ENCODE measurements around the gene KCNG1.
"Not testable (repeated sequence)": the region's sequence is repeated elsewhere in the genome, so short reads cannot be mapped to it uniquely, and the experiment has no call there.

The KCNG1 gene, protein sequence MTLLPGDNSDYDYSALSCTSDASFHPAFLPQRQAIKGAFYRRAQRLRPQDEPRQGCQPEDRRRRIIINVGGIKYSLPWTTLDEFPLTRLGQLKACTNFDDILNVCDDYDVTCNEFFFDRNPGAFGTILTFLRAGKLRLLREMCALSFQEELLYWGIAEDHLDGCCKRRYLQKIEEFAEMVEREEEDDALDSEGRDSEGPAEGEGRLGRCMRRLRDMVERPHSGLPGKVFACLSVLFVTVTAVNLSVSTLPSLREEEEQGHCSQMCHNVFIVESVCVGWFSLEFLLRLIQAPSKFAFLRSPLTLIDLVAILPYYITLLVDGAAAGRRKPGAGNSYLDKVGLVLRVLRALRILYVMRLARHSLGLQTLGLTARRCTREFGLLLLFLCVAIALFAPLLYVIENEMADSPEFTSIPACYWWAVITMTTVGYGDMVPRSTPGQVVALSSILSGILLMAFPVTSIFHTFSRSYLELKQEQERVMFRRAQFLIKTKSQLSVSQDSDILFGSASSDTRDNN

GRCh38 chr20:51022803-51023616 lies at the start of gene KCNG1:
Gene KCNG1, minus strand, starts transcription at chr20:51023107. Its CDS starts 12,769 bp downstream, at chr20:51010338.
- DNase-seq = peak; percentile 74

GRCh38 chr20:51070621-51071020 lies 47.7 kb upstream of the KCNG1 start:
- DNase-seq = no peak

GRCh38 chr20:51067792-51068191 lies 44.9 kb upstream of the KCNG1 start:
- no peak for DNase-seq

GRCh38 chr20:51065615-51066014 lies 42.7 kb upstream of the KCNG1 start:
- DNase-seq = no peak

- no peak for DNase-seq
These were observed 41.2 kb upstream of the KCNG1 start for GRCh38 chr20:51064137-51064536.

DNA sequence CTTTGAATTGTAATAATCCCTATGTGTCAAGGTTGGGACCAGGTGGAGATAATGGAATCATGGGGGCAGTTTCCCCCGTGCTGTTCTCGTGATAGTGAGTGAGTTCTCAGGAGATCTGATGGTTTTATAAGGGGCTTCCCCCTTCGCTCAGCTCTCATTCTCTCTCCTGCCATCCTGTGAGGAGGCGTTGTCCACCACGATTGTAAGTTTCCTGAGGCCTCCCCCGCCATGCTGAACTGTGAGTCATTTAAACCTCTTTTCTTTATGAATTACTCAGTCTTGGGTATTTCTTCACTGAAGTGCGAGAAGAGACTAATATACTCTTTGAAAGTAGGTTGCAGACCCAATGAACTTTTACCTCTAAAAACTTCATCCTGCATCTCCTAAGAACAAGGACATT lies 39.2 kb upstream of the KCNG1 start:
- no peak for DNase-seq

DNA sequence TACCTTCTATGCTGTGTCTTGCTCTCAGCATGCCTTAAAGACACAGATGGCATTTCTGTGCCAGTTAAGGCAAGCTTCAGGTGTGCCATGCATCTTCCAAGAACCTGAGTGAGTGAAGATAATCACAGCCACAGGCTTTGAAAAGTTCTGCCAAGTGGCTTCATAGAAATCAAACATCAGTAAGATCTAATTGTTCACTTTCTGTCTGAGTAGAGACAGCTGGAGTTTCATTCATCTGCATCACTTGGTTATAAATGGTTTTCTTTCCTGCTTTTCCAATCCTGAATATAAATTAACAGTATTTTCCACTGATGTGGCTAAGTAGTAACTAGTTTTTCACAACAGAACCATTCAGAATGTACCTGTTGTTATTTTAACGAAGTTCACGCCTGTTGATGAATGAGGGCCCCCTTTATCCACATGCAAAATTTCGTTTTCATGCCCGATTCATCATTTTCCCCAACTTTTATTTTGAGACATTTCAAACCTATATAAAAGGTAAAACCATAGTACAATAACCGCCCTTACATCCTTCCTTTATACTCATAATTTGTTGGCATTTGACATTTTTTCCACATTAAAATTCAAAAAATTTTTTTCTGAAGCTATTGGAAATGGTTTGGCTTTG lies 38.6 kb upstream of the KCNG1 start:
- no peak for DNase-seq

DNA sequence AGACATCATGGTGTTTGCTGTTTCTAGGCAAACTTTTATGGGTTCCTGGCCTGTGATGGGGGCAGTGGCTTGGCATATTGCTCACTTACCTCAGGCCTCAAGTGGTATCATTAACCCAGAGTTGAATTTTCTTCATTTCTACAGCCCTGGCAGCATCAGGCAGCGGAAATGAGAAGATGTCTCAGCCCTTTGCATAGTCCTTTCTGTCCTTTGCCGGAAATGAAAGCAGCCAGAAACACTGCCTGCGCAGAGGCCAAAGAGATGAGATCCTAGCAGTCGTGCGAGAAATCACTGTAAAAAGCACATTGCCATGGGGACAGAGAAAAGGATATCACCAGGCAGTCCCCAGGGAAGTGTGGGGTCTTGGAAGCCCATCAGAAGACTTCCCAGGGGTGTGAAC lies 37.4 kb upstream of the KCNG1 start:
- DNase-seq = no peak

- DNase-seq = no peak
These were observed 37.0 kb upstream of the KCNG1 start for GRCh38 chr20:51059862-51060261.

- DNase-seq = no peak
These were observed 35.1 kb upstream of the KCNG1 start for GRCh38 chr20:51058017-51058416.

DNA sequence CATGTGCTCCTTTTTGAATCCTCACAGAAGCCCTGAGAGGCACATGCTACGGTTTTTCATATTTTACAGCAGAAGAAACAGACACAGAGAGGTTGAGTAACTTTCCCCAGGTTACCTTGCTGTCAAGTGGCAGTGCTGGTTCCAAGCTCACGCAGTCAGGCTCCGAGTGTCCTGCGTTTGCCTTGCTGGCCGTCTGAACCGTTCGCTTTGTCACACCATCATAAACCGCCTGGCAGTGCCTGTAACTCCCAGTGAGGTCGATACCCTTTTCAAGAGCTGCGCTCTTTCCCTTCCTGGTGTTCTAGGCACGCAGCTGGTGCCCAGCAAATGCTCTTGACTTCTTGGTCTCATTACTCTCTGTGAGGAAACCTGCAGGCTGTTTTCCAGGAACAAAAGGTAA lies 31.3 kb upstream of the KCNG1 start:
- no peak for DNase-seq

GRCh38 chr20:51050531-51051075 lies 27.7 kb upstream of the KCNG1 start:
- DNase-seq = no peak

- DNase-seq = no peak
These were observed 23.4 kb upstream of the KCNG1 start for GRCh38 chr20:51046021-51046985.

- DNase-seq = not testable (repeated sequence)
These were observed 22.6 kb upstream of the KCNG1 start for GRCh38 chr20:51045492-51045891.

DNA sequence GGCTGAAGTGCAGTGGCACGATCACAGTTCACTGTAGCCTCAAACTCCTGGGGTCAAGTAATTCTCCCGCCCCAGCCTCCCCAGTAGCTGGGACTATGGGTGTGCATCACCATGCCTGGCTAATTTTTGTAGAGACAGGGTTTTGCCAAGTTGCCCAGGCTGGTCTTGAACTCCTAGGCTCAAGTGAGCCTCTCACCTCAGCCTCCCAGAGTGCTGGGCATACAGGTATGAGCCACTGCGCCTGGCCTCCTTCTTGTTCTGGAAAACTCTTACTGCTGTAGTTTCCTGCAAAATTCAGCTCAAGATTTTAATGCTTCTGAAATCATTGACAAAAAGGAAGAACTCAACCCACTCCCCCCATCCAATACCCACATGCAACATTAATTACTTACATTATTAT lies 21.9 kb upstream of the KCNG1 start:
- DNase-seq = no peak

DNA sequence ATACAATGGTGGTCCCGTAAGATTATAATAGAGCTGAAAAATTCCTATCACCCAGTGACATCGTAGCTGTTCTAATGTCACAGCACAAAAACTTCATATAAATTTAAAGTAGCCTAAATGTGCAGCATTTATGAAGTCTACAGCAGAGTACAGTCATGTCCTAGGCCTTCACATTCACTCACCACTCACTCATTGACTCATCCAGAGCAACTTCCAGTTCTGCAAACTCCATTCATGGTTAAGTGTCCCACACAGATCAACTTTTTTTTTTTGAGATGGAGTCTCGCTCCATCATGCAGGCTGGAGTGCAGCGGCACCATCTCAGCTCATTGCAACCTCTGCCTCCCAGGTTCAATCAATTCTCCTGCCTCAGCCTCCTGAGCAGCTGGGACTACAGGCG lies 20.9 kb upstream of the KCNG1 start:
- no peak for DNase-seq

DNA sequence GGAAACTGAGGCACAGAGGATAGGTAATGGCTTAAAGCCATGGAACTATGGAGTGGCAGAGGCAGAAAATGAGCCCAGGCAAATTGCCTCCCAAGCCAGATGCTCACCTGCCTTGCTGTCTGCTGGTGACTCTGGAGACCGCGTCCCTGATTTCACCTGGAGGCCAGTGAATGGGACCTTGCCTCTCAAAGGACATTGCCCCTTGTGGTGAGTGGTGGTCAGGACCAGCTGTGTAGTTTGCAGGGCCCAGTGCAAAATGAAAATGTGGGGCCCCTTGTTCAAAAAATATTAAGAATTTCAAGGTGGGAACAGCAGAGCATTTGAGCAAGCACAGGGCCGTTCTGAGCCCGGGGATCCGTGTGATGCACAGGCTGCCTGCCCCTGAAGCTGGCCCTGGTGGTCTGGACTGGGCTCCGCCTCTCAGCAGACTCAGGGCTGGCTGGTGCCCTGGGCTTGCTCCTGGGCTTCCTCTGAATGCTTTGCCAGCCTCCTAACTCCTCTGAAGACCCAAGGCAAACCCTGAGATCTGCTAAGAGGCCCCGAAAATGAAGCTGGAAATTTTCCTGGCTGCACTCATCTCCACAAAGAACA lies 19.8 kb upstream of the KCNG1 start:
- no peak for DNase-seq

- DNase-seq = no peak
These were observed 19.2 kb upstream of the KCNG1 start for GRCh38 chr20:51042064-51042463.

DNA sequence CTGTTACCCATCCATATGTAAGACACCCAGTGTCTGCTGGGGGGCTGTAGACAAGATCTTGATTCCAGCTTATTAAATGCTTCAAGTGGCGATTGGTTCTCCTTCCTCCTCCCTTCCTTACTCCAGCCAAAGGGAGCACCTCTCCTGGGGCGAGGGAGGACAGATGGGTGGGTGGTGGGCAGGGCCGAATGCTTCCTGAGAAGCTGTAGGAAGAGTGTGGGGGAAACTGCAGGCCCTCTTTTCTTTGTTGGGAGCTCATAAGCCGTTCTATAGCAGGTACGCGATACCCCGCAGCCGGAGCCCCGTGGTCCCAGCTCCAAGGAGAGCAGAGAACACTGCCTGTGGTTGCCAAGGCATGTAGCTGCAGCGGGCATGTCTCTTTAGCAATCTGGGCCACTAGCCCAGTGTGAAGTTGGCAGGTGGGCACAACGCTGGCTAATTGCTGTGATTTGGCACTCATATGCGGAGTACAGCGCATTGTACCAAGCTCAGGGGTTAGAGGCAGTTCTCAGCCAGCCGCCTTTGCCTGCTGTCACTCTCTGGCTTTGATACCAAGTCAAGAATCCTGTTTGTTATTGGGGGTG lies 14.7 kb upstream of the KCNG1 start:
- DNase-seq = peak; percentile 39

- no peak for DNase-seq
These were observed 14.1 kb upstream of the KCNG1 start for GRCh38 chr20:51036827-51037531.

Measured in NCI-H1436 (cell line).